Measurements from ENCODE around the gene TULP4.
"Not testable (repeated sequence)": the region's sequence is repeated elsewhere in the genome, so short reads cannot be mapped to it uniquely, and the experiment has no call there.

Gene TULP4

DNA sequence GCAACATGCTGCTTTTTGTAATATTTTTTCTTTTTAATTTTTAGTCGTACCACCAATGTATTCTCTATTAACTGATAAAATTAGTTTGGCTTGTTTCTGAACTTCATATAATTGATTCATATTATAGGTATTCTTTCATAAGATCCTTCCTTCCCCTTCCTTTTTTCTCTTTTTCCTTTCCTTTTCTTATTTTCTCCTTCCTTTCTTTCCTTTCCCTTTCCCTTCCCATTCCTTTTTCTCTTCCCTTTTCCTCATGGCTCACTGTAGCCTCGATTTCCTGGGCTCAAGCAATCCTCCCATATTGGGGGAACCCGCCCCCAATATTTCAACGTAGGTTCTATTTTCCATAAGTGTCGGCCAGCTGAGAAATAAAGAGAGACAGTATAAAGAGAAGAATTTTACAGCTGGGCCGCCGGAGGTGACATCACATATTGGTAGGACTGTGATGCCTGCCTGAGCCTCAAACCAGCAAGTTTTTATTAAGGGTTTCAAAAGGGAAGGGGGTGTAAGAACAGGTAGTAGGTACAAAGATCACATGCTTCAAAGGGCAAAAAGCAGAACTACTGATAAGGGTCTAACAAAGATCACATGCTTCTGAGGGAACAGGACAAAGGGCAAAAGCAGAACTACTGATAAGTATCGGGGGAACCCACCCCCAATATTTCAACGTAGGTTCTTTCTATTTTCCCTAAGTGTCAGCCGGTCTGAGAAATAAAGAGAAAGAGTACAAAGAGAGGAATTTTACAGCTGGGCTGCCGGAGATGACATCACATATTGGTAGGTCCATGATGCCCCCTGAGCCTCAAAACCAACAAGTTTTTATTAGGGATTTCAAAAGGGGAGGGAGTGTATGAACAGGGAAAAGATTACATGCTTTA lies 16.1 kb upstream of the TULP4 start:
- DNase-seq, result not testable (repeated sequence)

DNA sequence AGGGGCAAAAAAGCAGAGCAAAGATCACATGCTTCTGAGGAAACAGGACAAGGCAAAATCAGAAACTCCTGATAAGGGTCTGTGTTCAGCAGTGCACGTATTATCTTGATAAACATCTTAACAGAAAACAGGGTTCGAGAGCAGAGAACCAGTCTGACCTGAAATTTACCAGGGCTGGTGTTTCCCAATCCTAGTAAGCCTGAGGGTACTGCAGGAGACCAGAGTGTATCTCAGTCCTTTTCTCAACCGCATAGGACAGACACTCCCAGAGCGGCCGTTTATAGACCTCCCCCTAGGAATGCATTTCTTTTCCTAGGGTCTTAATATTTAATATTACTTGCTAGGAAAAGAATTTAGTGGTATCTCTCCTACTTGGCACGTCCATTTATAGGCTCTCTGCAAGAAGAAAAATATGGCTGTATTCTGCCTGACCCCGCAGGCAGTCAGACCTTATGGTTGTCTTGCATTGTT lies 15.4 kb upstream of the TULP4 start:
- DNase-seq, result not testable (repeated sequence)

DNA sequence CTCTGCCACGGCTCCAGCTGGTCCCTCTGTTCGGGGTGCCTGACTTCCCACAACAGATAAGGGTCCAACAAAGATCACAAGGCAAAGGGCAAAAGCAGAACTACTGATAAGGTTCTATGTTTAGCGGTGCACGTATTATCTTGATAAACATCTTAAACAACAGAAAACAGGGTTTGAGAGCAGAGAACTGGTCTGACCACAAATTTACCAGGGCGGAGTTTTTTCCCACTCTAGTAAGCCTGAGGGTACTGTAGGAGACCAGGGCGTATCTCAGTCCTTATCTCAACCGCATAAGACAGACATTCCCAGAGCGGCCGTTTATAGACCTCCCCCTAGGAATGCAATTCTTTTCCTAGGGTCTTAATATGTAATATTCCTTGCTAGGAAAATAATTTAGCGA lies 14.6 kb upstream of the TULP4 start:
- DNase-seq, result peak; percentile 60

DNA sequence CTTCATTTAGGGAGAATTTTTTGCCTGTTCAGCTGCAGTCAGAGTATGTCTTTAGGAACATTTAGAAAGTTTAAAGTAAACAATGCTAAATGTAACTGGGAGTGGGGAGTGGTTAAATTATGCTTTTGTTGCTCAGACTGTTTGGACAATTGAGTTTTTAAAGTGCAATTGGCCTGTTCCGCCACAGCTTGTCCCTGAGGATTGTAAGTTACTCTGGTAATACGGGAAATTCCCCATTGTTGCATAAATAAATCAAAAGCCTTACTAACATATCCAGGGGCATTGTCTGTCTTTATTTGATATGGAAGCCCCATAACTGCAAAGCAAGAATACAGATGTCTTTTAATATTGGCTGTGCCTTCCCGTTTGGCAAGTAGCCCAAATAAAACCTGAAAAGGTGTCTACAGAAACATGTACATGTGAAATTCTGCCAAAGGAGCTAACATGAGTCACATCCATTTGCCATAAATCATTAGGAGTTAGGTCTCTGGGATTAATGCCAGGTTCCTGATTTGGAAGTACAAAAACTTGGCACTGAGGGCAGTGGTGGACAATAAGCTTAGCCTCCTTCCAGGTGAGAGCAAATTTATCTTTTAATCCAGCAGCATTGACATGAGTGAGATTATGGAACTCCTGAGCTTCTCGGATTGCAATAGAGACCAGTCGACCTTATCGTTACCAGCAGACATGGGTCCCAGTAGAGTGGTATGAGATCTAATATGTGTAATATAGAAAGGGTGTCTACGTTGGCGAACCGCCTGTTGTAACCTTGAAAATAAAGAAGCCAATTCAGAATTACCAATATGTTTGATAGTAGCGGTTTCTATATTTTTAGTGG lies 11.7 kb upstream of the TULP4 start:
- DNase-seq, result not testable (repeated sequence)

DNA sequence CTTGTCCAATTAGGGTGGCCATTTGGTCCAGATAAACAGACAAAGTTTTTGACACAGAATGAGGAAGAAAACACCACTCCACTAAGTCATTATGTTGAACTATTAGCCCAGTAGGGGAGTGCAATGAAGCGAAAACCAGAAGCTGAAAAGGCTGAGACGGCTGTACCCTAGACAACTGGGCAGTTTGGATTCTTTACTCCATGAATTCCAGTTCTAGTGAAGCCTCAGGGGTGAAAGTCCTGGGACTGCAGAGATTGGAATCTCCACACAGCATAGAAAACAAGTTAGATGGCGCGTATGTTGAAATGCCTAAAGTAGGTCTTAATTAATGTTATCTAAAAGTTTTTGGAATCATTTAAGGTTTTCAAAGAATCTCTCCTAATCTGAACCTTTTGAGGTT lies 10.7 kb upstream of the TULP4 start:
- DNase-seq, result not testable (repeated sequence)

DNA sequence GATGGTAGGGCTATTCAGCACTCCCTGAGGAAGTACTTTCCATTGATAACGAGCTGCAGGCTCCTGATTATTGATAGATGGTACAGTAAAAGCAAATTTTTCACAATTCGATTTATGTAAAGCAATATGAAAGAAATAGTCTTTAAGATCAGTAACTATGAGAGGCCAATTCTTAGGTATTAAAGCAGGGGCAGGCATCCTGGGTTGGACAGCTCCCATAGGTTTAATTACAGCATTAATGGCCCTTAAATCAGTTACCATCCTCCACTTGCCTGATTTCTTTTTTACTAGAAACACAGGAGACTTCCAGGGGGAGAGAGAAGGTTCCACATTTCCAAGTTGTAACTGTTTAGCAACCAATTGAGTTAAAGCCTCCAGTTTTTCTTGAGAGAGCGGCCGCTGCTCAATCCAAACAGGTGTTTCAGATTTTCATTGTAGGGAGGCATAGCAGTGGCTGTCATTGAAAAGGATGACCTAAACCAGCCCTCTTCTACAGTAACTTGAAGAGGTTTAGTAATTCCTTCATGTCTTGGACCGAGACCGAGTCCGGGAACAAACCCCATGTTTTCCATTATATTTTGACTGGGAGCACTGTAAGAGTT lies 10.0 kb upstream of the TULP4 start:
- not testable (repeated sequence) for DNase-seq

DNA sequence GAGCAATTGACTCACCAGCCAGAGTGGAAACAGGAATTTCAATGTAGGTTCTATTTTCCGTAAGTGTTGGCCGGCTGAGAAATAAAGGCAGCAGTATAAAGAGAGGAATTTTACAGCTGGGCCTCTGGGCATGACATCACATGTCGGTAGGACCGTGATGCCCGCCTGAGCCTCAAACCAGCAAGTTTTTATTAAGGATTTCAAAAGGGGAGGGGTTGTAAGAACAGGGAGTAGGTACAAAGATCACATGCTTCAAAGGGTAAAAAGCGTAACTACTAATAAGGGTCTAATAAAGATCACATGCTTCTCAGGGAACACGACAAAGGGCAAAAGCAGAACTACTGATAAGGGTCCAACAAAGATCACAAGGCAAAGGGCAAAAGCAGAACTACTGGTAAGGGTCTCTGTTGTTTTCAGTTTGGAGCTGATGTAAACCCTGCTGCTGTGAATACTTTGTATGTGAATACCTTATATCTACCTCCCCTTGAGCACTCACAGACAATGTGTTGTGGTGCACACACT lies 9.0 kb upstream of the TULP4 start:
- peak; percentile 30 for DNase-seq

DNA sequence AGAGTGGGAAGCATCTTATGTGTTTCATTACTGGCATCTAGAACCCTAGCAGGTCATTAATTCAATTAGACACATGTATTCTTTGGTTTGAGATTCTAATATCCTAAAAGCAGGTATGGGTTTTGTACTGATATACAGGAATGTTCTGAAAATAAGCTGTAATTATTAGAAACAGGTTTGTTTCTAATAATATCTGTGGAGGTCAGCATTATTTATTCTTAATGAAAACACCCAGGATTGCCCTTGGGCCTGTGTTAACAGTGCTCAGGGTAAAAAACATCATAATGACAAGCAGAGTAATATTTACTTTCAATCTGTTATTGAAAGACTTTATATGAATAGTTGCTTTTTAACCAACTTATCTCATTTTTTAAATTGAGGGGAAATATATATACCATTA lies 8.0 kb upstream of the TULP4 start:
- no peak for DNase-seq

DNA sequence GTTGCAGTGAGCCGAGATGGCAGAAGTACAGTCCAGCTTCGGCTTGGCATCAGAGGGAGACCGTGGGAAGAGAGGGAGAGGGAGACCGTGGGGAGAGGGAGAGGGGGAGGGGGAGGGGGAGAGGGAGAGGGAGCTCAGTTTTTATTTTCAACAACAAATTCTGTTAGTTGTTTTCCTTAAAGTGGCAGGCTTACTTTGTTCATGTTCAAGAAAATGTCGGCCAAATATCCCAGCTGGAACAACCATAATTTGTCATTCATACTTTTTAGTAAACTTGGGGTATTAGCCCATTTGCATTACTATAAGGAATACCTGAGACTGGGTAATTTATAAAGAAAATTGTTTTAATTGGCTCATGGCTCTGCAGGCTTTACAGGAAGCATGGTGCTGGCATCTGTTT lies 2.5 kb upstream of the TULP4 start:
- DNase-seq, result no peak

DNA sequence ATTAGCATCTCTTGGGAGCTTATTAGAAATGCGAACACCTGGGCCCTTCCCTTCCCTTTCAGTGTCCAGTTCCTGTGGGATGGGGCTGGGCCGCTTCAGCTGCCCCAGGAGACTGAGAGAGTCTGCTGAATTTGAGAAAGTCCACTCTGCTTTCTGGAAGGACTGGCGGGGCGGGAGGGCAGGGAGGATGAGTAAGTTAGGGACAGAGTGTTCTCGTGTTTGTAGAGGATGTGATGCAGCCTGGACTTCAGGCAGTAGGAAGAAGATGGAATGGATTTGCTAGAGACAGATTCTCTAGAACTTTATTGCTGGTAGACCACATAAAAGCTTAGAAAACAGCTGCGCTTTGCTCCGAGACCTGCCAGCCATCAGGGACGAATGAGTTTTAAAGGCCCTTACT lies 1.1 kb upstream of the TULP4 start:
- no peak for DNase-seq

DNA sequence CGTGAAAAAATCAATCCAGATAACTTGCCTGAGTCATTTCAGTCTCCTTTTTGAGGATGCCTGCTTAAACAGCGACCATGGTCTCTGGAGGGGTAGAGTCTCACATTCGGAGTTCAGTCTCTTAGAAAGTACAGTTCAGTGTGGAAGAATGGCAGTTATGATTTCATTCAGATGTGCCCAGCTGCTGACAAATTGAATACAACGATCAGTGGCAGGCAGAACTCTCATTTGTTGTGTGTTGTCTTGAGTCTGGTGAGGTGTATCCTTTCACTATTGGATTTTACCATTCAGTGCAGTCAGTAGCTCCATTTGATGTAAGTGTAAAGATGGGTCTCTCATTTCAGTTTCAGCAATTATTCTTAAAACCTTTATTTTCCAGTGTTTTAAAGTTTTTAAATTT lies 639 bp upstream of the TULP4 start:
- DNase-seq, result no peak

DNA sequence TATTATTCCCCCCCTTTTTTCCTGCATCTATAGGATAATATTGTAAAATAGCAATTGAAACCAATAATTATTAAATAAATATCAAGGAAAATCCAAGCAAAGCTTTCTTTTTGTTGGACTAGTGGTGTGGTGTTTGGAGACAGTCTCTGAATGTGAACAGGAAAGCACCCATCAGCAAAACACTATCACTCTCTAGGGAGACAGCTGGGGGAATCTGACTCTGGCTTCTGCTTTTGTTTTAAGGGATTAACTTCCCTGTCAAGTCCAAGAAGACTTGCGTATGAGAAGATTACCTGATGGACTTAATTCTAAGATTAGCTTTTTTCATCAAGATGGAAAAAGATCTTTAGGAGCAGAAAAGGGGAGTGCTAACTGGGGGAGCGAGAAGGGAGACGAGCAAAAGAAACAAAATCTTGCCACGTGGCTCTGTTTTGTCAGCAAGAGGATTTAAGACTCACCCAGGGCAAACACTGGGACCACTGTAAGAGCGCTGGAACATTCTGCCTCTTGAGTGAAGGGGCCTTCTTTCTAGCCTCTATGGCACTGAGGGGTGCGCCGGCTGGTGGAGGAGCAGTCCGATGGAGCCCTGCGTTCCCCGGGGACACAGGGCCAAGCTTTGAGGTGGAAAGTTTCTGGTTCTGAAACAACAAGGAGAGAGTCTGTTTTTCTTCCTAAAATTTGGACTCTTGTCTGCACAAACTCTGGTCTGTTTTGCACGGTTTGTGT lies 570 bp downstream of the TULP4 start:
- no peak for DNase-seq

DNA sequence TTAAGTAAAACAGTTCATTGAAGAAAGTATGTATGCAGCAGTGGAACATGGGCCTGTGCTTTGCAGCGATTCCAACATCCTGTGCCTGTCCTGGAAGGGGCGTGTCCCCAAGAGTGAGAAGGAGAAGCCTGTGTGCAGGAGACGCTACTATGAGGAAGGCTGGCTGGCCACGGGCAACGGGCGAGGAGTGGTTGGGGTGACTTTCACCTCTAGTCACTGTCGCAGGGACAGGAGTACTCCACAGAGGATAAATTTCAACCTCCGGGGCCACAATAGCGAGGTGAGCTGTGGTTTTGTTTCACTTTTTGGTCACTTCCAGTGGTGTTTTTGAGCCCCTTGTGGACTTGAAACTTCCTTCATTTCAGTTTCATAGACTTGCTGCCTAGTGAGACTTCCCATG lies 1.7 kb downstream of the TULP4 start:
- peak; percentile 64 for DNase-seq

DNA sequence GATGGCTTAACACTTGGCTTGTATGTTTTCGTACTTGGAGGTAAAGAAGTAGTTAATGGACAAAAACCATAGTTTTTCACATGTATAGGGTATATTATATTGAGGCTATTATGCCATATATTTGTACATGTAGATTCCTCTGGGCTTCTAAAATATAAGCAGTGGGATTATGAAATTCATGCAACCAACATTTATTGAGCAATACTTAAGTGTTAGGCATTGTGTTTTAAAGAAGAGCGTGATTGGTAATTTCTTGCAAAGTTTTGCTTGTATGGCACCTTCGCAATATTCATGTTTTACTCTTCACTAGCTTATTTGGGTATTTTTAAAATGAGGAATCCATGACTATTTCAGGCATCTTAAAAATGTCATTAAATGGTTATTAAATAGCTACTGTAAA lies 2.5 kb downstream of the TULP4 start:
- peak; percentile 43 for DNase-seq

DNA sequence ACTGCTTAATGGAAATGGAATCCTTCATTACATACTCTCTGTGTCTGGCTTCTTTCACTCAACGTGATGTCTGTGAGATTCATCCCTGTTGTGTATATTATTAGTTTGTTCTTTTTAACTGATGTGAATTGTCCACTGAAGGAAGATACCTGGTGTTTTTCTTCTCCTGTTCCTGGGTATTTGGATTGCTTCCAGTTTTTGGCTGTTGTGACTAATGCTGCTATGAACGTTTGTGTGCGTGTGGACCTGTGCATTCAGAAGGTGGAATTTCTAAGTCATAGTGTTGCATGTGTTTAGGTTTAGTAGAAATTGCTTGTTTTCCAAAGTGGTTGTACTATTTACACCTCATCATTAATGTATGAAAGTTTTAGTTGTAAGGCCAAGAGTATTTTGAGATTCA lies 3.8 kb downstream of the TULP4 start:
- DNase-seq, result no peak

DNA sequence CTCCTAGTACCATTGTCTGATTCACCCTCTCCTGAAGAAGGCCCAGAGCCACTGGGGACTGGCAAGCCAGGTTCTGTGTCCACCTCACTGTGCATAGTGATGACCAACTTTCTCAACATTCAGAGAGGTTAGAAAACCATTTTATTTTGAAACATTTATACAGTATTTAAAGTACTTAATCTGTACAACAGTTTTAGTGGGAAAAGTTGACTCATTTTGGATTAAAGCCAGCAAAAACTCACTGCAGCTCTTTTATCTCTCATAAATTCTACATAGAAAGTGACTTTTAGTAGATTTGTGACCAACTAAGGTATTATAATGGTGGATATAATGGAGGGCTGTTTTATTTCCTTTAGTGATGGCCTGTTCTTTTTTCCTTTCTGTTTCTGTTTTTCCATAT lies 9.7 kb downstream of the TULP4 start:
- peak; percentile 72 for DNase-seq

DNA sequence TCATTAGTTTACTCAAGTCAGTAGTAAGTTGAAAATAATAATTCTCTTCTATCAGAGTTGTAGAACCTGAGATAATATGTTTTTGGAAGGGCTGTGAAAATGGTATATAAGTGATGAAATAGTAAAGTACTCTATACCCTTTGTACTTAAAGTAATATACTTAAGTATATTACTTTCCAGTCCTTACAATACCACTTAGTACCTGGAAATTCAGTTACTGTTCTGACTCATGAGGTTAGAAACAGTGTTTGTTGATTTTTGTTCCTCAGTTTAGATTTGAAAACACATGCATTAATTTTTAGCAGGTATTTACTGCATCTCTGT lies 10.1 kb downstream of the TULP4 start:
- DNase-seq, result no peak

DNA sequence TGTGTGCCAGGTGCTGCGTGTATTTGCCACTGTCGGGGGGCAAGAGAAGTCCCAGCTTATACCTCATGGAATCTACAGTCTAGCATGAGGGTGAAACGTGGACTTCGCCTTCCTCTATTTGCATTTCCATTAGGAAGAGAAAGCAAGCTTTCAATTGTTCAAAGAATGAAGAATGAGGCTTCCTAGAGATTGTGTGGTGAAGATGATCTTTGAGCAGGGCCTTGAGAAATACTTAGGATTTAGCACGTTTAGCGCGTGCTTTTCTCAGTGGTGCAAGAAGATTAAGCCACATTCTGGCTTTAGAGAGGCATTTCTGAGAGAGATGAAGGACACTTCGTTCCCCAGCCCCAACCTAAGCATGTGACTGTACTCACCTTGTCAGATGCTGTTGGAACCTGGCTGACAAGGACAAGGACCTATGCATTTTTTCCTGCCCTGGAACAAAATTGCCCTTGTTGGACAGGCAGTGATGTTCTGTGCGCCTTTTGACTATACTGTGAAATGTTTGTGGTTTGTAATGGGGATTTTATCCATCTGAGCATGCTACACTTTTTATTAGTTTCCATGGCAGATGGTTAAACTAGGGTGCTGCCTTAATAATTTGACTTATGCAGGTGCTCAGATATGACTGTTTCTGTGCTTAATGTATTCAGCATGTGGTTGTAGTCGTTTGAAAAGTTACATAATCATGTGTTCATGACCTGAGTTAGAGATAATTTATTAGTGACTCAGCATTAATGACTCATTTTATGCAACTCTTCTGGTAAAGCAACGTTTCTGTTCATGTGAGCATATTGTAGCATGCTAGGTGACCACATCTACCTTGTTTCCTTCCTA lies 10.7 kb downstream of the TULP4 start:
- DNase-seq, result peak; percentile 76

DNA sequence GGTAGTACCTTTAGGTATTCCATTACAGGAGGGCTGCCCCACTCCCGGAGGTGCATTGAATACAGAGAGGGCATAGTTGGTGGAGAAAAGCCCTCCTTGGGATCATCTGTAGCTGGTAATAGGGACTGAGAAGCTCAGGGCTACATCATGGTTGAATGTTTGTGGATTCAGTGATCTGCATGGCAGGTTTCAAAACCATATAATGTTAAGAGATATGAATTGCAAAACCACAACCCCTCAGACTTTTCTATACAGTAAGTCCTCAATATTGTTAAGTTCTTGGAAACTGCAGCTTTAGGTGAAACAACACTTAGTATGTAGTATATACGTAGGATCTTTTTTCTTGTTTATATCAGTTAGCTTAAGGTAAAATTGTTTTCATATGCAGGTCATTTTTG lies 11.3 kb downstream of the TULP4 start:
- DNase-seq, result peak; percentile 68

DNA sequence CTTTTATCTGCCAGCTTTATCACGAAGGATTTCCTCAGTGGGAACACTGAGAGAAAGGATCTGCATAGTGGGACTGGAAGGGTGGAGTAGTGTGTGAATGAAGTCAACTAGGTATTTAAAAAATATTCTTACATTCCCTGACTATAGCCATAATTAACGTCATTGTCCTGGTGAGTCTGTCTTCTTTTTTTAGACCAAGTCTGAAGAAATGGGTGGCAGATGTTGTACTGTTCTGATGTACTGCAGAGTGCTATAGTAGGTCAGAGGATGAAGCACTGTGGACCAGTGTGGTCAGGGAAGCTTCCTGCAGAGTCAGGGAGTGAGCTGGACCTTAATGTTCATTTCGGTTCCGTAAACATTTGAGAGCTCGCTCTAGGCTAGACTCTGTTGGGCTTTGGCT lies 11.9 kb downstream of the TULP4 start:
- no peak for DNase-seq

DNA sequence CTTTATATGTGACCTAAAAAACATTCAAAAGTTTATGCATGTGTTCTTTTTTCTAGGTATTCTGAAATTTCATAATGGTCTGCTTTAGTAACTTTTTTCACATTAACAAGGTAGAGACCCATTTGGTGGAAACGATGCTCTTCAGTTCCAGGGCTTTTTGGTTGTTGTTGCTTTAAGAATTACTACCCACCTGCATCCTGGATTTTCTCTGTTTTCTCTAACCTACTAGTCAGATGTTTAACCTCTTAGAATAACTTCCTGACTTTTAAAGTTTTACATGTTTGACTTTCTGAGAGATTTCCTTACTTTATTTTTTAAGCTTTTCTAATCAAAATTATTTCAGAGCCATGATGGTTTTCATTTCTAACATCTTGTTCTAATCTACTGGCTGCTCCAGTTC lies 14.9 kb downstream of the TULP4 start:
- no peak for DNase-seq

DNA sequence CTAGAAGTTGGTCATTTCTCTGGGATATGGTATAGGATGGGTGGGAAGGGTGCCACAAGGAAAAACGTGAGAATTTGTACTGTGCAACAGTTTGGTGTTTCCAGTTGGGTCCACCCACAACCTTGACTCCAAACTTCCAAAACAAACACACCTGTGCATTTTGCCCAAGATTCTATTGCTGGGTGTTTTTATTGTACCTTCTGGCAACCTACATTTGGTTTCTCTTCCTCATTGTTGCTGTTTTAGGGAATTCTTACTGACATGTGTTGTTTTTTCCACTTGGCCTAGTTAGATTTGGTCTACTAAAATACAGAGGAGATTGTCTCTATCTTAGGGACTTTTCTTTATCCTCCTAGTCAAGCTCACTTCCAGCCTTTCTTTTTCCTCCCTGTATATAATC lies 16.7 kb downstream of the TULP4 start:
- no peak for DNase-seq
